HFFc6 (cell line): Measurements from ENCODE around the gene PMM2. TPM values are rescaled to one million over a fixed set of nuclear protein-coding genes. Genes with fewer than 3 reads are reported as not detected.

Experiments used
- DNase-seq: peaks from one replicate; pipeline ENCODE4 v3.0.0-alpha.2; 2018
- H3K27ac Mint-ChIP-seq: 2 replicates; pipeline ENCODE4 v1.8.0; 2020; ENCODE audit warnings: mild to moderate bottlenecking, mixed read lengths
- H3K27me3 Mint-ChIP-seq: 2 replicates; pipeline ENCODE4 v1.8.0; 2021; ENCODE audit warnings: mild to moderate bottlenecking, moderate library complexity, mixed read lengths; ENCODE audit not compliant: insufficient read depth
- H3K36me3 Mint-ChIP-seq: 2 replicates; pipeline ENCODE4 v1.8.0; 2021; ENCODE audit warnings: low read depth, mixed read lengths
- H3K4me1 Mint-ChIP-seq: 2 replicates; pipeline ENCODE4 v1.8.0; 2020; ENCODE audit warnings: low read depth, mixed read lengths
- H3K4me3 Mint-ChIP-seq: 2 replicates; pipeline ENCODE4 v1.8.0; 2020; ENCODE audit warnings: mild to moderate bottlenecking, moderate library complexity, mixed read lengths
- H3K9me3 Mint-ChIP-seq: 2 replicates; pipeline ENCODE4 v1.8.0; 2020; ENCODE audit warnings: mild to moderate bottlenecking, mixed read lengths
- total RNA-seq, 6 experiments: library from RNA; stranded (reverse); fragmentation: NEBNext Ultra II Directional; extraction: Animal tissue kit (Norgen Biotek cat#: 25700); gene quantifications; 2 replicates in 1 of 6; 3 replicates in 5 of 6; pipeline ENCODE4 v1.2.3, GENCODE V29; 2021
- TF ChIP-seq, protein P1 (sequence below): fragments of 200-600 bp; sonication (generic); IDR thresholded peaks from 2 replicates; pipeline ENCODE4 v1.5.0; 2021; ENCODE audit warnings: antibody characterized with exemption, mild to moderate bottlenecking

PMM2 gene
- total RNA-seq, 6 experiments from 2014 or later = 38.9 to 48.5 (median 44.3) TPM

- TF ChIP-seq, protein P1, sequence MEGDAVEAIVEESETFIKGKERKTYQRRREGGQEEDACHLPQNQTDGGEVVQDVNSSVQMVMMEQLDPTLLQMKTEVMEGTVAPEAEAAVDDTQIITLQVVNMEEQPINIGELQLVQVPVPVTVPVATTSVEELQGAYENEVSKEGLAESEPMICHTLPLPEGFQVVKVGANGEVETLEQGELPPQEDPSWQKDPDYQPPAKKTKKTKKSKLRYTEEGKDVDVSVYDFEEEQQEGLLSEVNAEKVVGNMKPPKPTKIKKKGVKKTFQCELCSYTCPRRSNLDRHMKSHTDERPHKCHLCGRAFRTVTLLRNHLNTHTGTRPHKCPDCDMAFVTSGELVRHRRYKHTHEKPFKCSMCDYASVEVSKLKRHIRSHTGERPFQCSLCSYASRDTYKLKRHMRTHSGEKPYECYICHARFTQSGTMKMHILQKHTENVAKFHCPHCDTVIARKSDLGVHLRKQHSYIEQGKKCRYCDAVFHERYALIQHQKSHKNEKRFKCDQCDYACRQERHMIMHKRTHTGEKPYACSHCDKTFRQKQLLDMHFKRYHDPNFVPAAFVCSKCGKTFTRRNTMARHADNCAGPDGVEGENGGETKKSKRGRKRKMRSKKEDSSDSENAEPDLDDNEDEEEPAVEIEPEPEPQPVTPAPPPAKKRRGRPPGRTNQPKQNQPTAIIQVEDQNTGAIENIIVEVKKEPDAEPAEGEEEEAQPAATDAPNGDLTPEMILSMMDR = no peak
- H3K9me3 Mint-ChIP-seq = no peaks in the 10 kb centered on the region
- peaks cover 56% of the 10 kb centered on the region for H3K4me1 Mint-ChIP-seq
- DNase-seq = no peak
- peak overlapping the region; percentile 32; the same call in 1 of the 2 replicates for H3K27ac Mint-ChIP-seq
- no peak overlapping the region for H3K4me3 Mint-ChIP-seq
- peaks cover 18% of the 10 kb centered on the region for H3K27me3 Mint-ChIP-seq
- peaks cover 2% of the 10 kb centered on the region for H3K36me3 Mint-ChIP-seq
Measured at GRCh38 chr16:8863594-8864424, 66.2 kb downstream of the PMM2 start.

- Mint-ChIP-seq H3K4me1 (peaks cover 62% of the 10 kb centered on the region), H3K4me3 (peak overlapping the region; percentile 13; the same call in 1 of the 2 replicates), H3K27me3 (peaks cover 14% of the 10 kb centered on the region), H3K9me3 (no peaks in the 10 kb centered on the region), H3K27ac (peak overlapping the region; percentile 32; the same call in 1 of the 2 replicates), H3K36me3 (no peaks in the 10 kb centered on the region)
- DNase-seq = no peak
- TF ChIP-seq, protein P1 = no peak
Measured at GRCh38 chr16:8864480-8865110, 67.0 kb downstream of the PMM2 start.

DNA sequence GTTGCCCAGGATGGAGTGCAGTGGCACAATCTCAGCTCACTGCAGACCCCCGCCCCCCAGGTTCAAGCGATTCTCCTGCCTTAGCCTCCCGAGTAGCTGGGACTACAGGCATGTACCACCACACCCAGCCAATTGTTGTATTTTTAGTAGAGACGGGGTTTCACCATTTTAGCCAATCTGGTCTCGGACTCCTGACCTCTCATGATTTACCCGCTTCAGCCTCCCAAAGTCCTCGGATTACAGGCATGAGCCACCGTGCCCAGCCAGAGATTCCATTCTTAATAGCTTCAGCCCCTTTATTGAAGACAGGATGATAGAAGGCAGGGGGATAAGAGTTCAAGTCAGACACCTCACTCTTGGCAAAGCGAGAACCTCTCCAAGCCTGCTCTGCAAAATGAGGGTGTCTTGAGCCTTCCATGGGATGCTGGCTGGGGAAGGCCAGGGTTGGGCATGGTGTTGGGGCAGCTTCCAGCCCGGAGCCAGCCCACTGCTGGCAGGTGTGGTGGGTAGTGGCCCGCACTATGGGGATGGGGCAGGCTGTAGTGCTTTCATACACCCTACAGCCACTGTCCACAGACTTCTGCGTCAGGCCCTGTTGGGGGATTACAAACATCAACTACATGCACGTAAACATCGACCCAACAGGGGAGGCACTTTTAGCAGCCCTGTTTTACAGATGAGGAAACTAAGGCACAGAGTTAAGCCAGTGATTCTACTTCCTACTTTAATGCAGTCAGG is 67.7 kb downstream of the PMM2 start:
- Mint-ChIP-seq H3K9me3 (no peaks in the 10 kb centered on the region), H3K27me3 (peaks cover 12% of the 10 kb centered on the region), H3K4me3 (peak overlapping the region; percentile 92; the same call in 1 of the 2 replicates), H3K36me3 (no peaks in the 10 kb centered on the region), H3K27ac (no peak overlapping the region), H3K4me1 (peaks cover 55% of the 10 kb centered on the region)
- TF ChIP-seq, protein P1 = no peak
- DNase-seq = no peak

DNA sequence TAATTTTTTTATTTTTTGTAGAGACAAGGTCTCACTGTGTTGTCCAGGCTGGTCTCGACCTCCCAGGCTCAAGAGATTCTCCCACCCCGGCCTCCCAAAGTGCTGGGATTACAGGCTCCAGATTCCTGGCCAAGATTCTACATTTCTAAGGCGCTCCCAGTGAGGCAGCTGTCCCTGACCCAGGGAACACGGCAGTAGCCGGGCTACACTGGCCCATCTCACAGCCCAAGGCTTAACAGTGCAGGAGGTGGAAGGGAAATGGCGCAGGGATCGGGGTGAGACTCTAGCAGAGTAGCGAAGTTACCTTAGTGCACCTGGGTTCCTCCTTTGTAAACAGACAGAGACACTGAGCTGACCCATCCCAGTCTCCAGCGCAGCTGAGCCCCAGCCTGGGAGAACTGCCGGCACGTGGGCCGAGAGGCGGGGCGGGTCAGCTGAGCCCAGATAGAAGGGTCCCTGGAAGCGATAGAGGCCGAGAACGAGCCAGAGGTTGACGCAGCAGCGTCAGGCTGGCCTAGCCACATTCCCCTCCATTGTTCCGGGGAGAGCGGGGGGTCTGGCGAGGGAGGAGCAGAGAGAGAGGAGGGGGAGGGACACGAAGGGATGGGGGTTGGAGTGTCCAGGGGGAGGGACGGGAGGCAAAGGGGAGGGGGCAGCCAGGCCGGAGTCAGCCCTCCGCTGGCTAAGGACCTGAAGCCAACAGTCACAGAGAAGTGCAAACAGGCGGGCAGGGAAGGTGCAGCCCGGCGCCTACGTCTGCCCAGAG is 68.7 kb downstream of the PMM2 start:
- TF ChIP-seq, protein P1 = no peak
- H3K4me3 Mint-ChIP-seq = peak overlapping the region; percentile 92
- H3K4me1 Mint-ChIP-seq = peaks cover 60% of the 10 kb centered on the region
- peaks cover 12% of the 10 kb centered on the region for H3K27me3 Mint-ChIP-seq
- H3K27ac Mint-ChIP-seq = peak overlapping the region; percentile 44
- no peaks in the 10 kb centered on the region for H3K36me3 Mint-ChIP-seq
- no peaks in the 10 kb centered on the region for H3K9me3 Mint-ChIP-seq
- no peak for DNase-seq

GRCh38 chr16:8866884-8867215 is 69.2 kb downstream of the PMM2 start:
- H3K4me1 Mint-ChIP-seq = peaks cover 62% of the 10 kb centered on the region
- H3K27ac Mint-ChIP-seq = peak overlapping the region; percentile 81
- peaks cover 12% of the 10 kb centered on the region for H3K27me3 Mint-ChIP-seq
- TF ChIP-seq, protein P1 = no peak
- DNase-seq = no peak
- no peaks in the 10 kb centered on the region for H3K9me3 Mint-ChIP-seq
- peak overlapping the region; percentile 92 for H3K4me3 Mint-ChIP-seq
- H3K36me3 Mint-ChIP-seq = no peaks in the 10 kb centered on the region
